ENCODE results near the gene TENM3.

TENM3 gene

DNA sequence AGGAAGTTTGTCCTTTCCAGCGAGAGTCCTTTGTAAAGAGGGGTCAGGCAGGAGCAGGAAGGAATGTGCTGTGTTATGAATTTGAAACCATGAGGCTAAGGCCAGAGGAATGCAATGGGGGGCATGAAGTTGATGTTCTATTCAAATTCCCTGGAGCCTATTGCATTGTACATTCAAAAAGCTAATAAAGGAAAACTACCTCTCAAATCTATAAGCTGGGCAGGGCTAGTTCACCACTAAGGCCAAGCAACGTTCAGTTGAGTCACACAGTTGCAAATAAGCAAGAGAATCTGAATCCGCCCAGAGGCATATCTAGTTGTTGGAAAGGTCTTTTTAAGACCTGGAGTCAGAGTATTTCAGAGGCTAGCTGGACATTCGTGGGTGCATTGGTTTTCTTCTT lies 525.6 kb downstream of the TENM3 start:
- Histone ChIP-seq H3K4me3 (no peak overlapping the region), H3K9me3 (ENCODE audit: low read depth, low read length) (no peaks in the 10 kb centered on the region), H3K9ac (ENCODE audit: insufficient read length) (no peak overlapping the region), H3K27ac (no peak overlapping the region), H3K36me3 (ENCODE audit: insufficient read depth, low read length) (no peaks in the 10 kb centered on the region)
- TF ChIP-seq POLR2AphosphoS5 (IDR thresholded peaks at IDR 0.05; ENCODE audit: borderline replicate concordance, low read depth, low read length), result no peak
- no peak for TF ChIP-seq FOXP2 (optimal IDR thresholded peaks at IDR 0.05; ENCODE audit: control extremely low read depth, extremely low read length, insufficient read depth)
- no peak for TF ChIP-seq EZH2 (IDR thresholded peaks at IDR 0.05)
- DNase-seq (ENCODE audit: low read depth, low spot score), result no peak

- Histone ChIP-seq H3K27ac (no peak overlapping the region), H3K9me3 (ENCODE audit: low read depth, low read length) (no peaks in the 10 kb centered on the region), H3K9ac (ENCODE audit: insufficient read length) (no peak overlapping the region), H3K36me3 (ENCODE audit: insufficient read depth, low read length) (no peaks in the 10 kb centered on the region), H3K4me3 (no peak overlapping the region)
- no peak for DNase-seq (ENCODE audit: low read depth, low spot score)
- TF ChIP-seq POLR2AphosphoS5 (IDR thresholded peaks at IDR 0.05; ENCODE audit: borderline replicate concordance, low read depth, low read length) (no peak), FOXP2 (optimal IDR thresholded peaks at IDR 0.05; ENCODE audit: control extremely low read depth, extremely low read length, insufficient read depth) (no peak), EZH2 (IDR thresholded peaks at IDR 0.05) (no peak)
Measured at GRCh38 chr4:182770259-182770995, 527.2 kb downstream of the TENM3 start.

- no peak overlapping the region for H3K27ac ChIP-seq
- DNase-seq (ENCODE audit: low read depth, low spot score), result no peak
- no peaks in the 10 kb centered on the region for H3K9me3 ChIP-seq (ENCODE audit: low read depth, low read length)
- H3K36me3 ChIP-seq (ENCODE audit: insufficient read depth, low read length), result no peaks in the 10 kb centered on the region
- no peak overlapping the region for H3K4me3 ChIP-seq
- TF ChIP-seq FOXP2 (optimal IDR thresholded peaks at IDR 0.05; ENCODE audit: control extremely low read depth, extremely low read length, insufficient read depth) (no peak), POLR2AphosphoS5 (IDR thresholded peaks at IDR 0.05; ENCODE audit: borderline replicate concordance, low read depth, low read length) (no peak), EZH2 (IDR thresholded peaks at IDR 0.05) (no peak)
- H3K9ac ChIP-seq (ENCODE audit: insufficient read length), result no peak overlapping the region
Measured at GRCh38 chr4:182770996-182771514, 527.9 kb downstream of the TENM3 start.

DNA sequence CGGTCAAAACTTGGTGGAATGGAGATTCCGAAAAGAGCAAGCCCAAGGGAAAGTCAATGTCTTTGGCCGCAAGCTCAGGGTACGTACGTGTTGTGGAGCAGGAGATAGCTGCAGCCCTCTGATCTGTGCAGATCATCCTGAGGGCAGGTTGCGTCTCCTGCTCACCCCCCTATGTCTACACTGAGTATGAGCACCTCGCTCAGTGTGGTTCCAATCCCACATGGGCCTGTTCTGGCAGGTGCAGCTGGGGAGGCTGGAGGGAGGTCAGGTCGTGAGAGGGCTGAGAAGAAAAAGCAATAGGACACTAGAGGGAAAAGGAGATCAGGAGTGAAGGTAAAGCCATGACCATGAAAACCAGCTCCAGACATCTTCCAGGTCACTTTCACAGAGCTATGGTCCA lies 531.9 kb downstream of the TENM3 start:
- no peak overlapping the region for H3K27ac ChIP-seq
- DNase-seq (ENCODE audit: low read depth, low spot score), result no peak
- no peaks in the 10 kb centered on the region for H3K36me3 ChIP-seq (ENCODE audit: insufficient read depth, low read length)
- TF ChIP-seq POLR2AphosphoS5 (IDR thresholded peaks at IDR 0.05; ENCODE audit: borderline replicate concordance, low read depth, low read length) (no peak), FOXP2 (optimal IDR thresholded peaks at IDR 0.05; ENCODE audit: control extremely low read depth, extremely low read length, insufficient read depth) (no peak), EZH2 (IDR thresholded peaks at IDR 0.05) (no peak)
- no peaks in the 10 kb centered on the region for H3K9me3 ChIP-seq (ENCODE audit: low read depth, low read length)
- H3K4me3 ChIP-seq, result no peak overlapping the region
- no peak overlapping the region for H3K9ac ChIP-seq (ENCODE audit: insufficient read length)

GRCh38 chr4:182776376-182777105 lies 533.3 kb downstream of the TENM3 start:
- H3K27ac ChIP-seq, result no peak overlapping the region
- H3K9me3 ChIP-seq (ENCODE audit: low read depth, low read length), result no peaks in the 10 kb centered on the region
- TF ChIP-seq EZH2 (IDR thresholded peaks at IDR 0.05) (no peak), FOXP2 (optimal IDR thresholded peaks at IDR 0.05; ENCODE audit: control extremely low read depth, extremely low read length, insufficient read depth) (no peak), POLR2AphosphoS5 (IDR thresholded peaks at IDR 0.05; ENCODE audit: borderline replicate concordance, low read depth, low read length) (no peak)
- H3K9ac ChIP-seq (ENCODE audit: insufficient read length), result no peak overlapping the region
- no peaks in the 10 kb centered on the region for H3K36me3 ChIP-seq (ENCODE audit: insufficient read depth, low read length)
- no peak for DNase-seq (ENCODE audit: low read depth, low spot score)
- H3K4me3 ChIP-seq, result no peak overlapping the region

- TF ChIP-seq POLR2AphosphoS5 (IDR thresholded peaks at IDR 0.05; ENCODE audit: borderline replicate concordance, low read depth, low read length), result no peak
- H3K9me3 ChIP-seq (ENCODE audit: low read depth, low read length), result no peaks in the 10 kb centered on the region
- no peak overlapping the region for H3K9ac ChIP-seq (ENCODE audit: insufficient read length)
- no peaks in the 10 kb centered on the region for H3K36me3 ChIP-seq (ENCODE audit: insufficient read depth, low read length)
- H3K4me3 ChIP-seq, result no peak overlapping the region
- no peak overlapping the region for H3K27ac ChIP-seq
- DNase-seq (ENCODE audit: low read depth, low spot score), result no peak
Measured at GRCh38 chr4:182778222-182778982, 535.2 kb downstream of the TENM3 start.

- no peak for TF ChIP-seq POLR2AphosphoS5 (IDR thresholded peaks at IDR 0.05; ENCODE audit: borderline replicate concordance, low read depth, low read length)
- TF ChIP-seq FOXP2 (optimal IDR thresholded peaks at IDR 0.05; ENCODE audit: control extremely low read depth, extremely low read length, insufficient read depth), result no peak
- no peak for TF ChIP-seq EZH2 (IDR thresholded peaks at IDR 0.05)
- Histone ChIP-seq H3K4me3 (no peak overlapping the region), H3K9ac (ENCODE audit: insufficient read length) (no peak overlapping the region), H3K9me3 (ENCODE audit: low read depth, low read length) (no peaks in the 10 kb centered on the region), H3K36me3 (ENCODE audit: insufficient read depth, low read length) (no peaks in the 10 kb centered on the region), H3K27ac (no peak overlapping the region)
- no peak for DNase-seq (ENCODE audit: low read depth, low spot score)
Measured at GRCh38 chr4:182786991-182787390, 543.8 kb downstream of the TENM3 start.

GRCh38 chr4:182788201-182788600 lies 545.0 kb downstream of the TENM3 start:
- TF ChIP-seq POLR2AphosphoS5 (IDR thresholded peaks at IDR 0.05; ENCODE audit: borderline replicate concordance, low read depth, low read length), result no peak
- Histone ChIP-seq H3K9ac (ENCODE audit: insufficient read length) (no peak overlapping the region), H3K36me3 (ENCODE audit: insufficient read depth, low read length) (no peaks in the 10 kb centered on the region), H3K27ac (no peak overlapping the region), H3K4me3 (no peak overlapping the region), H3K9me3 (ENCODE audit: low read depth, low read length) (no peaks in the 10 kb centered on the region)
- no peak for DNase-seq (ENCODE audit: low read depth, low spot score)
